Activated CD8-positive, alpha-beta memory T cell treated with anti-CD3 and anti-CD28 coated beads, Interleukin-2, amount 50 U/mL, for 48 hours (primary cell): ENCODE measurements around the gene L1CAM.
A peak's percentile ranks its signal among the peaks of the same experiment; 100 is the strongest.

Experiments used
- DNase-seq: peaks from one replicate; pipeline ENCODE4 v3.0.0-alpha.2; 2020

The L1CAM gene

GRCh38 chrX:153885968-153886903 is at the start of gene L1CAM:
TSS of gene L1CAM (minus strand) at chrX:153886173. CDS start at chrX:153875836, 10,337 bp downstream.
- no peak for DNase-seq

GRCh38 chrX:153935326-153935851 is 49.4 kb upstream of the L1CAM start:
- no peak for DNase-seq

- peak; percentile 76 for DNase-seq
These were observed 48.9 kb upstream of the L1CAM start, which contains the start of gene NAA10 for GRCh38 chrX:153934762-153935325. TSS of gene NAA10 (minus strand) at chrX:153935037. CDS start at chrX:153934904, 133 bp downstream.

- no peak for DNase-seq
These were observed 48.3 kb upstream of the L1CAM start for GRCh38 chrX:153934148-153934761.

GRCh38 chrX:153933748-153934147 is 47.8 kb upstream of the L1CAM start:
- DNase-seq = no peak

GRCh38 chrX:153932220-153932915 is 46.4 kb upstream of the L1CAM start:
- no peak for DNase-seq

GRCh38 chrX:153931748-153932147 is 45.8 kb upstream of the L1CAM start:
- no peak for DNase-seq

GRCh38 chrX:153931151-153931550 is 45.2 kb upstream of the L1CAM start:
- DNase-seq = no peak

- DNase-seq = no peak
These were observed 44.3 kb upstream of the L1CAM start for GRCh38 chrX:153930011-153930910.

GRCh38 chrX:153929576-153929975 is 43.6 kb upstream of the L1CAM start:
- DNase-seq = no peak

GRCh38 chrX:153928846-153929245 is 42.9 kb upstream of the L1CAM start:
- no peak for DNase-seq

- DNase-seq = peak; percentile 91
These were observed 42.2 kb upstream of the L1CAM start for GRCh38 chrX:153927922-153928760.

GRCh38 chrX:153927672-153927921 is 41.6 kb upstream of the L1CAM start:
- DNase-seq = no peak

GRCh38 chrX:153926858-153927671 is 41.1 kb upstream of the L1CAM start:
- DNase-seq = peak; percentile 77

- DNase-seq = no peak
These were observed 40.5 kb upstream of the L1CAM start for GRCh38 chrX:153926552-153926857.

GRCh38 chrX:153925739-153926551 is 40.0 kb upstream of the L1CAM start, which contains the start of gene ARHGAP4:
TSS of gene ARHGAP4 (minus strand) at chrX:153926264. CDS start at chrX:153926202, 62 bp downstream.
- DNase-seq = peak; percentile 80

- DNase-seq = no peak
These were observed 39.4 kb upstream of the L1CAM start for GRCh38 chrX:153925387-153925738.

- DNase-seq = peak; percentile 60
These were observed 38.3 kb upstream of the L1CAM start for GRCh38 chrX:153924149-153924861.
